ENCODE measurements around the gene SCYL3.
"Not testable (repeated sequence)": the region's sequence is repeated elsewhere in the genome, so short reads cannot be mapped to it uniquely, and the experiment has no call there.

The SCYL3 gene

DNA sequence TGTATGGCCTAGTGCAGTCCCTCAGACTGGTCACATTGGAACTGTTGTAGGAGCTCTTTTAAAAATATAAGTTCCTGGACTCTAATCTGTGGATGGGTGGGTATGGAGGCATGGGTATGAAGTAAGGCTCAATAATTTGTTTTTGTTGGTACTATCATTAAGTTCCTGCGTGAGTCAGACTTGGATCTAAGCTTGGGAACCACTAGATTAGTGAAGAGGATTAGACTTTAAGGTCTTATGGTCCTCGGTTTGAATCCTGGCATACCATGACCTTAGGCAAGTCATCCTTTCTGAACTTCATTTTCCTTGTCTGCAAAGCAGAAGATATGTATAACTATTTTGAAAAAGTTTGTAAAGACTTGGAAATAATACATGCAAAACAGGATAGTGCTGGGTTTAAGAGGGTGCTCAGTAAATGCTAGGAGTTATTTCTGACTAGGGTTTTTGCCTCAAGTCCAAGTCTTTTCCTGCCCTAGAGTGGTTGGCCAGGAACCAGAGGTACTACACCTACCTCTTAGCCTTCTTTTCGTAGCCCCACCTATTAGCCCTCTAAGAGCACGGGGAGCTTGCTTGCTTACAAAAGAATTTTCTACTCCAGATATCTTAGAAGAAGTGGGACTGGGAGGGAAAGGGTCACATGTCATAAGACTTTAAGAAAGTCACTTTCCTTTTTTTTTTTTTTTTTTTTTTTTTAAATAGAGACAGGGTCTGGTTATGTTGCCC lies 60.4 kb downstream of the SCYL3 start:
- no peak for FAIRE-seq

DNA sequence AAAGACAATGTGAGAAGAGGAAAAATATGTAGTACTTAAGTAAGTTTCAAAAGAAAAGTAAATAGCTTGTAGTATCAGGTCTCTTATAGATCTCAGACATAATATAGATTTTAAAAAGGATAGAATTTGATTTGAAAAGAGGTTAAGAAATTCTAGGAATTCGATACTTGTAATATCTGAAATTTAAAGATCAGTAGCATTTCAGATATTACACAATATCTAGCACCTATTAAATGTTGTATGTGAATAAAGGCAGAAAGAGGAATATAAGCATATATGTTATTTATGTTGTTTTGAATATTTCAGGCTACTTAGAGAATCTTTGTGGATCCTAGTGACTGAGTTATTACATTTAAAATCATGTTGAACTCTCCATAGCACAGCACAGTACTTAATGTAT lies 64.0 kb downstream of the SCYL3 start:
- TF ChIP-seq POLR2AphosphoS5 (IDR thresholded peaks at IDR 0.05; ENCODE audit: low read depth, low read length), result no peak
- TF ChIP-seq POLR2A (IDR thresholded peaks at IDR 0.05; ENCODE audit: low read depth, low read length), result no peak
- TF ChIP-seq TAF1 (IDR thresholded peaks at IDR 0.05; ENCODE audit: borderline replicate concordance, low read depth, low read length), result no peak
- no peak for DNase-seq (ENCODE audit: insufficient read length)
- no peak for FAIRE-seq

More for the DNA sequence above, 60.4 kb downstream of the SCYL3 start:
- TF ChIP-seq POLR2AphosphoS5 (IDR thresholded peaks at IDR 0.05; ENCODE audit: low read depth, low read length) (no peak), TAF1 (IDR thresholded peaks at IDR 0.05; ENCODE audit: borderline replicate concordance, low read depth, low read length) (no peak), POLR2A (IDR thresholded peaks at IDR 0.05; ENCODE audit: low read depth, low read length) (no peak)
- DNase-seq (ENCODE audit: insufficient read length), result no peak

DNA sequence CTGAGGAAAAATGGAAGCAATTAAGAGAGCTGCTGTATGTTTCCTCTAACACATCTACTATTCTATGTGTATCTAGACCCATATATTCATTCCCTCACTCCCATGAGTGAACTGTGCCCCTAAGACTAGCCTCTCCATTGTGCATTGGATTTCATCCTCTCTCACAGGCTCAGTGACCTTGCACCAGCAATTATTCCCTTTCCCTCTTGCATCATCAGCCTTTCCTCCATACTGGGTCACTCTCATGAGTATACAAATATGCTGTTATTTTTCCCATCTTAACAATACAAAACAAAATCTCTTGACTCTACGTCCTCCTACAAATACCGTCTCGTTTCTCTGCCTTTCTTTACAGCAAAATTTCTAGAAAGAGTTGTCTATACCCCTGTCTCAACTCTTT lies 69.5 kb downstream of the SCYL3 start:
- TF ChIP-seq POLR2A (IDR thresholded peaks at IDR 0.05; ENCODE audit: low read depth, low read length), result no peak
- TF ChIP-seq TAF1 (IDR thresholded peaks at IDR 0.05; ENCODE audit: borderline replicate concordance, low read depth, low read length), result no peak
- no peak for TF ChIP-seq POLR2AphosphoS5 (IDR thresholded peaks at IDR 0.05; ENCODE audit: low read depth, low read length)
- no peak for FAIRE-seq
- no peak for DNase-seq (ENCODE audit: insufficient read length)

DNA sequence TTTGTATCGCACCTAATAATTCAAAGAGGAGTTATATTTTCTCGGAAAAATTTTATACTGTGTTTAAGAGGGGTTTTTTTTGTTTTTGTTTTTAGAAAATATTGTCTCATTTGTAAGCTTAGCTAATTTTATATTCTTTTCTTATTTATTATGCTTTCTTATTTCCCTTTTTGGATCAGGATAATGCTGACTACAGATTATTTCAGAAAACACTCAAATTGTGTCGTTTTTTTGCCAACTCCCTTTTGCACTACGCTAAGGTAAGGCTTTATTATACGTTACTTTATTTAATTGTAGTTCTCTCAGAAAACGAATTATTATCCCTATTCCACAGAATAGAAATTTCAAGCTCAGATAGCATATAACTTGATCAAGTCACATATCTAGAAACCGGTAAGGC lies 72.2 kb downstream of the SCYL3 start:
- DNase-seq (ENCODE audit: insufficient read length), result no peak
- FAIRE-seq, result no peak
- TF ChIP-seq TAF1 (IDR thresholded peaks at IDR 0.05; ENCODE audit: borderline replicate concordance, low read depth, low read length), result no peak
- no peak for TF ChIP-seq POLR2A (IDR thresholded peaks at IDR 0.05; ENCODE audit: low read depth, low read length)

DNA sequence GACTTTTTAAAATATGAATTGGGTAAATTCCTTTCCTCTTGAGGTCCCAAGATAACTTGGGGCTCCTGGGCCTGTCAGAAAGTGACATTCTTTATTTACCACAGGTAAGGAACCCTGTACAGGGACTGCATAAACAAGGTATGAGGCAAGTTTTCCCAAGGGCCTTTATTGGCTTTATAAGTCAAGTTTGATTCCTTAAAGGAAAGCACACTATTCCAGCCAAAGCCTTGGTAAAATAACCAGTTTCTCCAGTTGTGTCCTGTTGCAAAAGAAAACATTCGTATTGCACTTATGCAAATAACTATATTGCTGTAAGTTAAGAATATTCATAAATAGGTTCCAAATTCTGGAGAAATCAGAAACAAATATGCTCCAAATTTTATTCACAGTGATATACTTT lies 77.1 kb downstream of the SCYL3 start:
- FAIRE-seq (no peak), DNase-seq (ENCODE audit: insufficient read length) (no peak)
- TF ChIP-seq POLR2A (IDR thresholded peaks at IDR 0.05; ENCODE audit: low read depth, low read length) (no peak), POLR2AphosphoS5 (IDR thresholded peaks at IDR 0.05; ENCODE audit: low read depth, low read length) (no peak), TAF1 (IDR thresholded peaks at IDR 0.05; ENCODE audit: borderline replicate concordance, low read depth, low read length) (no peak)

DNA sequence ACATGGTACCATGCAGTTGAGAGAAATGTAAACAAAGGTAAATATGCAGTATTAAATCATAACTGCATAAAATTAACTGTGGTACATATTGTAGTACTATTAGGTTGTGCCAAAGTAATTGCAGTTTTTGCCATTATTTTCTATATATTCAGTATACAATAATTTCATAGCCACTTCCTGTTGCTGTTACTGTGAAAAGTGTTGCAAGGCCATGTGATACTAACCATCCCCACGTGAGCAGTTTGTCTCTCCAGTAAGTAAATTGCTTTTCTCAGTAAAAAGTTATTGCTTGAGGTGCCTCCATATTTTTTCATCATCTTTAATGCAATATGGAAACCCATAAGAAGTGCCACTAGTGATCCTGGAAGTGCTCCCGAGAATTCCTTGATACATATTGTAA lies 79.4 kb downstream of the SCYL3 start:
- no peak for TF ChIP-seq POLR2AphosphoS5 (IDR thresholded peaks at IDR 0.05; ENCODE audit: low read depth, low read length)
- FAIRE-seq (no peak), DNase-seq (ENCODE audit: insufficient read length) (no peak)

DNA sequence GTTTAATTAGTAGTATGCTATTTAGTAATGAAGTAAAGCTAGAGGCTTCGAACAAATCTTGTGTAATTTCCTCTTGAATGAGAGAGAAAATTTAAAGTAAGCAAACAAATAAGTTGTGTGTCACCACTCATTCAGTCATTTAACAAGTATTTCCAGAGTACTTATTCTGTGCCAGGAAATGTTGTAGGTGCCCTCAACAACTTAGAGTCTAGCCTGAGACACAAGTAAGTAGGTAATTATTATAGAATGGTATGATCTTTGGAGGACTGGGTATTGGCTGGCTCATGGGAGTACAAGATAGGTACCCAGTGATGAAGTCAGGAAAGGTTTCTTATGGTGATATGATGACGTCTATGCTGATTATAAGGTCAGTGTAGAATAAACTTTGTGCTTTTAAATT lies 81.6 kb downstream of the SCYL3 start:
- TF ChIP-seq POLR2AphosphoS5 (IDR thresholded peaks at IDR 0.05; ENCODE audit: low read depth, low read length), result no peak
- TF ChIP-seq TAF1 (IDR thresholded peaks at IDR 0.05; ENCODE audit: borderline replicate concordance, low read depth, low read length), result no peak
- no peak for TF ChIP-seq POLR2A (IDR thresholded peaks at IDR 0.05; ENCODE audit: low read depth, low read length)
- FAIRE-seq (no peak), DNase-seq (ENCODE audit: insufficient read length) (no peak)

DNA sequence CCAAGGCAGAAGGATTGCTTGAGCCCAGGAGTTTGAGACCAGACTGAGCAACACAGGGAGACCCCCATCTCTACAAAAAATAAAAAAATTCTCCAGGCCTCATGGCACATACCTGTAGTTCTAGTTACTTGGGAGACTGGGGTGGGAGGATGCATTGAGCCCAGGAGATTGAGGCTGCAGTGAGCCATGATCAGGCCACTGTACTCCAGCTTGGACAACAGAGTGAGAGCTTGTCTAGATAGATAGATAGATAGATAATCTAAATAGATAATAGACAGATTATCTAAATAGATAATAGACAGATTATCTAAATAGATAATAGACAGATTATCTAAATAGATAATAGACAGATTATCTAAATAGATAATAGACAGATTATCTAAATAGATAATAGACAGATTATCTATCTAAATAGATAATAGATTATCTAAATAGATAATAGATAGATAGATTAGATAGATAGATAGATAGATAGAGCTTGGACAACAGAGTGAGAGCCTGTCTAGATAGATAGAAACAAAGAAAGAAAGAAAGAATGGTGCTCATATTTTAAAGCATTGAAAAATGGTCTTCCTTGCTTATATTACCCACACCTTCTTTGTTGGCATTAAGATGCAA lies 82.2 kb downstream of the SCYL3 start:
- FAIRE-seq; DNase-seq (ENCODE audit: insufficient read length): not testable (repeated sequence)

DNA sequence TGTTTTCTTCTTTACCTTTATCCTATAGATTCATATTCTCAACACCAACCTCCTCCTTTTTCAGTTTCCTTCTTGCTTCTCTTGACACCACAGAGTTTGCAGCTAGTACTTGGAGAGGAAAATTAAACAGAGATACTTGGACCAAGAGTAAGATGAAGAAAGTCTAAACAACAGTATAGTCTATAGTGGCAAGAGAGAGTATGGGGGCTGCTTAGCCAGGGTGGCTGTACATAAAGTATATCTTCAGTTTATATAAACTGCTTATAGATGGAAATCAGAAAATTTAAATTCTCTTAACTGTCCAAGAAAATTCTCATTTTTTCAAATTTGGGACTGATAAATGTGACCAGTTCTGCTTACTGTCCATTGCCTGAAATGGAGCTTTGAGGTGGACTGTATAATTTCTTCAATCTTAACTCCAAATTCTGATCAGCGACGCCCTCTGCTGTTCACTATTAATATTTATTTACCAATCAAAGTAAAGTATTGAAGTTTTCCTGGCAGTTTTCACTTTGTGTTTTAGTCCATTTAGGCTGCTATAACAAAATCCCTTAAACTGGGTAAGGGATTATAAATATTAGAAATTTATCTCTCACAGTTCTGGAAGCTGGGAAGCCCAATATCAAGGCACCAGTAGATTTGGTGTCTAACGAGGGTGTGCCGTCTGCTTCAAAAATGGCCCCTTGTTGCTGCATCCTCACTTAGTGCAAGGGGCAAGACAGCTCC lies 84.2 kb downstream of the SCYL3 start:
- no peak for DNase-seq (ENCODE audit: insufficient read length)
- FAIRE-seq, result no peak
- TF ChIP-seq TAF1 (IDR thresholded peaks at IDR 0.05; ENCODE audit: borderline replicate concordance, low read depth, low read length) (no peak), POLR2AphosphoS5 (IDR thresholded peaks at IDR 0.05; ENCODE audit: low read depth, low read length) (no peak), POLR2A (IDR thresholded peaks at IDR 0.05; ENCODE audit: low read depth, low read length) (no peak)

DNA sequence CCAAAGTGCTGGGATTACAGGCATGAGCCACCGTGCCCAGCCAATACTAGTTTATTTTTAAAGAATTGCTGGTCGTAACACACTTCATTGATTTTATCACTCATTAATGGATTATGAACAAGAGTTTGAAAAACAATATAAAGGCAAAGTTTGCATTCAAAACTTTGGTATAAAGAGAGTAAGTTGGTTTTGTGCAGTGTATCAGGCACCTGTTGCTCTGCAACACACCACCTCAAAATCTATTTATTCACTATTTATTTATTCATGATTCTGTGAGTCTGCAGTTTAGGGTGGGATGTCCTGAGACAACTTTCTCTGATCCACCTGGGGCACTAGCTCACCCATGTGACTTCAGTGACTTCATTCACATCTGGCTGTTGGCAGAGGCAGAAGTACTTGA lies 88.8 kb downstream of the SCYL3 start:
- no peak for DNase-seq (ENCODE audit: insufficient read length)
- no peak for FAIRE-seq

DNA sequence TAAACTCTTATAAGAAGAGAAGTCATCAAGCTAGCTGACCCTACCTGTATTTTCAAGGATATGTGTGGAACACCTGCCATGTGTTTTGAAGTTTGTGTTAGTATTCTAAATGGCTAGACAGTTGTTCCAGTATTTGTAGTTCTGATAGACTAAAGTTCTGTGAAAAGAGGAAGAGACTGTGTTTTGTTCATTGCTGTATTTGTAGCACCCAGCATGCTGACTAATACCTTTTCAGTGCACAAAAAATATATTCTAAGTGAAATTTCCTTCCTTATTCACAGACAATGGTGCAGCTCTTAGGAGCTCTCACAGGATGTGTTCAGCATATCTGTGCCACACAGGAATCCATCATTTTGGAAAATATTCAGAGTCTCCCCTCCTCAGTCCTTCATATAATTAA lies 90.8 kb downstream of the SCYL3 start:
- DNase-seq (ENCODE audit: insufficient read length) (no peak), FAIRE-seq (no peak)
- TF ChIP-seq TAF1 (IDR thresholded peaks at IDR 0.05; ENCODE audit: borderline replicate concordance, low read depth, low read length), result no peak
- TF ChIP-seq POLR2A (IDR thresholded peaks at IDR 0.05; ENCODE audit: low read depth, low read length), result no peak
- no peak for TF ChIP-seq POLR2AphosphoS5 (IDR thresholded peaks at IDR 0.05; ENCODE audit: low read depth, low read length)

More for the DNA sequence above, 88.8 kb downstream of the SCYL3 start:
- no peak for TF ChIP-seq POLR2AphosphoS5 (IDR thresholded peaks at IDR 0.05; ENCODE audit: low read depth, low read length)
- no peak for TF ChIP-seq POLR2A (IDR thresholded peaks at IDR 0.05; ENCODE audit: low read depth, low read length)
- TF ChIP-seq TAF1 (IDR thresholded peaks at IDR 0.05; ENCODE audit: borderline replicate concordance, low read depth, low read length), result no peak
